WTC11 (cell line): ENCODE measurements around the gene FTL.

ENCODE experiments used
- ARID4B ChIP-seq: sonication (generic); formaldehyde crosslinking; IDR thresholded peaks from 2 replicates; pipeline ENCODE4 v1.8.0; 2023; ENCODE audit warnings: missing genetic modification reagents, mild to moderate bottlenecking, borderline replicate concordance
- ATF2 ChIP-seq: sonication (generic); formaldehyde crosslinking; IDR thresholded peaks from 2 replicates; pipeline ENCODE4 v1.8.1; 2022; ENCODE audit warnings: low read depth, missing genetic modification reagents, borderline replicate concordance
- ATF6 ChIP-seq: sonication (generic); formaldehyde crosslinking; IDR thresholded peaks from 2 replicates; pipeline ENCODE4 v1.8.1; 2023; ENCODE audit warnings: mild to moderate bottlenecking, missing genetic modification reagents
- CBFB ChIP-seq: sonication (generic); formaldehyde crosslinking; IDR thresholded peaks from 2 replicates; pipeline ENCODE4 v1.8.1; 2022; ENCODE audit warnings: mild to moderate bottlenecking, low read depth, missing genetic modification reagents
- CTCF ChIP-seq: fragments of 200-600 bp; IDR thresholded peaks from 2 replicates; pipeline ENCODE4 v1.8.0; 2022; ENCODE audit warnings: antibody characterized with exemption
- EMX1 ChIP-seq: fragments of 250-450 bp; sonication (Bioruptor Pico); IDR thresholded peaks from 2 replicates; pipeline ENCODE4 v1.8.0; 2021; ENCODE audit warnings: mild to moderate bottlenecking
- ESRRA ChIP-seq: sonication (generic); formaldehyde crosslinking; IDR thresholded peaks from 2 replicates; pipeline ENCODE4 v1.8.1; 2022; ENCODE audit warnings: mild to moderate bottlenecking, missing genetic modification reagents, borderline replicate concordance
- KAT7 ChIP-seq: sonication (generic); formaldehyde crosslinking; IDR thresholded peaks from 2 replicates; pipeline ENCODE4 v1.8.1; 2023; ENCODE audit warnings: missing genetic modification reagents, mild to moderate bottlenecking, borderline replicate concordance
- TEAD1 ChIP-seq: sonication (generic); formaldehyde crosslinking; IDR thresholded peaks from 2 replicates; pipeline ENCODE4 v1.8.0; 2022; ENCODE audit warnings: mild to moderate bottlenecking, missing genetic modification reagents
- TEAD4 ChIP-seq: sonication (generic); formaldehyde crosslinking; IDR thresholded peaks from 2 replicates; pipeline ENCODE4 v1.8.0; 2022; ENCODE audit warnings: mild to moderate bottlenecking, missing genetic modification reagents
- USF1 ChIP-seq: sonication (generic); formaldehyde crosslinking; IDR thresholded peaks from 2 replicates; pipeline ENCODE4 v1.8.0; 2022; ENCODE audit warnings: mild to moderate bottlenecking, missing genetic modification reagents
- ZNF121 ChIP-seq: sonication (generic); formaldehyde crosslinking; IDR thresholded peaks from 2 replicates; pipeline ENCODE4 v1.8.0; 2023; ENCODE audit warnings: missing genetic modification reagents
- ZNF512 ChIP-seq: sonication (generic); formaldehyde crosslinking; IDR thresholded peaks from 2 replicates; pipeline ENCODE4 v1.8.1; 2022; ENCODE audit warnings: missing genetic modification reagents, borderline replicate concordance

GRCh38 chr19:49004133-49004532, 39.0 kb downstream of the FTL start:
- TF ChIP-seq CTCF = no peak
- TF ChIP-seq TEAD4 (CRISPR knock-in tag) = no peak
- no peak for TF ChIP-seq ESRRA (CRISPR knock-in tag)
- no peak for TF ChIP-seq ARID4B (CRISPR knock-in tag)
- no peak for TF ChIP-seq CBFB (CRISPR knock-in tag)
- TF ChIP-seq EMX1 = no peak
- TF ChIP-seq USF1 (CRISPR knock-in tag) = no peak
- TF ChIP-seq ATF2 (CRISPR knock-in tag) = no peak
- TF ChIP-seq KAT7 (CRISPR knock-in tag) = no peak
- TF ChIP-seq ZNF121 = no peak
- no peak for TF ChIP-seq TEAD1 (CRISPR knock-in tag)
- no peak for TF ChIP-seq ZNF512 (CRISPR knock-in tag)
- no peak for TF ChIP-seq ATF6 (CRISPR knock-in tag)
